HG03378 (cell line): ENCODE results near the gene PHLPP1.

Experiments used
- ATAC-seq: cut with Tn5 transposase; IDR thresholded peaks from one replicate; pipeline ENCODE4 v1.9.1; 2021; ENCODE audit warnings: mild to moderate bottlenecking, moderate library complexity; ENCODE audit not compliant: unreplicated experiment

Gene PHLPP1

GRCh38 chr18:62997076-62997475, 281.7 kb downstream of the PHLPP1 start:
- ATAC-seq, result no peak

DNA sequence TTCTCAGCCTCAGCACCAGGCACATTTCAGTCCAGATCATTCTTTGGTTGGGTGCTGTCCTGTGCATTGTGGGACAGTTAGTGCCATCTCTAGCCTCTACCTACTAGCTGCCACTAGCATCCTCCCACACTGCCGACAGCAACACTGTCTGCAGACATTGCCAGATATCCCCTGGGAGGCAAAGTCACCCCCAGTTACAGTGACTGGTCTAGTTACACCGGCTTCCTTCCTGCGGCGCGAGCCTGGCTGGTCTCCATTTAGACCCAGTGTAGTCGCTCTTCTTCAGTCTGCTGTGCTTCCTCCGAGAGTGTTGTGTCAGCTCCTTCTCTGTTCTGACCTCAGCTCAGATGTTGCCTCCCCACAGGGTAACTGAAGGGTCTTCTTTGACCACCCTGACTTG, 283.1 kb downstream of the PHLPP1 start:
- no peak for ATAC-seq

DNA sequence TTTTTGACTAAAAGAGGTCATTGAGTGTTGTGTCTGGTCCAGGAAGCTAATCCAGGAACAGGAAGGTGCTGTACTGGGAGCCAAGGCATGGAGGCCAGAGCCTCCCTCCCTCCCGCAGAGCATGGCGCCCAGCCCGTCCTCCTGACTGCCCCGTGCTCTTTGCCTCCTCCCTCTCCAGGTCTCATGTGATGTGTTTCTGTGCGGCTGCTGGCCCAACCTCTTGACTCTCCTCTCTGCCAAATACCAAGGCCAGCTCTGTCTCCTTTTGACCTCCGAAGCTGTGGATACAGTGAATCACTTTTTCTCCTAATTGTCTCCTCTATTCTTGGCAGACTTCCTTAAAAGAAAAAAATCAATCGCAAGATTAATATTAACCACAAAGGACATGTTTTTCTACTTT, 284.1 kb downstream of the PHLPP1 start:
- no peak for ATAC-seq

DNA sequence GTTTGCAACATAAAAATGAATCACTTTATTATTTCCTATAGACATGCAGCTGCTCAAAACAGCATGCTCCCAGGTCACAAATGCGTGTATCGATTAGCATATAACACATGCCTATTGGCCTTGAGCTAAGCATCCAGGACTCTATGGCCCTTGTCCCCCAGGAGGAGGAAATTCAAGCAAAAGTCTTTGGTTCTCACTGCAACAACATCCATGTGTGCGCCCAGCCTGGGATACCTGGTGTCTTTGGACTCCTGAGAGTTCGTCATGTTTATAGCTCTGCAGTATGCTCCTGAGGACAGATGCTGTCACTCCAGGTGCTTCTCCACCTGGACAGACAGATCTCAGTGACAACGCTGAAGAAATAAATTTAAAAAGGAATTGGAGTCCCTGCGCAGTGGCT, 284.6 kb downstream of the PHLPP1 start:
- no peak for ATAC-seq

DNA sequence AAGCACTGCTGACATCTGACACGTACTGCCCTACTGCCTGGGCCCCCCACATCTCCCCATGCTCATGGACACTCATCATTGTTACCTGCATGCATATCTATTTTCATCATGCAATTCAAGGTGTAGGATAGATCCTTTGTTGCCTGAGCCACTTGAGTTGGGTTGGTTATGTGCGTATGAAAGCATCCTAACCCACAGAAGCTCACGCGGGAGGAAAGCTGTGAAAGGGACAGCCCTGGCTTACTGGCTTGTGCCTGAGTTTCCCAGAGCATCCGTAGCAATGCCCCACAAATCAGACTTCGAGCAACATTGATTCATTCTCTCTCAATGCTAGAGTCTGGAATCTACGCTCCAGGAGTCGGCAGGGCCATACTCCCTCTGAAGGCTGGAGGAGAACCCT, 285.5 kb downstream of the PHLPP1 start:
- ATAC-seq, result no peak

GRCh38 chr18:63001861-63002260, 286.5 kb downstream of the PHLPP1 start:
- ATAC-seq, result no peak

GRCh38 chr18:63002305-63002704, 287.0 kb downstream of the PHLPP1 start:
- no peak for ATAC-seq

- no peak for ATAC-seq
Measured at GRCh38 chr18:63002803-63003445, 287.6 kb downstream of the PHLPP1 start.

DNA sequence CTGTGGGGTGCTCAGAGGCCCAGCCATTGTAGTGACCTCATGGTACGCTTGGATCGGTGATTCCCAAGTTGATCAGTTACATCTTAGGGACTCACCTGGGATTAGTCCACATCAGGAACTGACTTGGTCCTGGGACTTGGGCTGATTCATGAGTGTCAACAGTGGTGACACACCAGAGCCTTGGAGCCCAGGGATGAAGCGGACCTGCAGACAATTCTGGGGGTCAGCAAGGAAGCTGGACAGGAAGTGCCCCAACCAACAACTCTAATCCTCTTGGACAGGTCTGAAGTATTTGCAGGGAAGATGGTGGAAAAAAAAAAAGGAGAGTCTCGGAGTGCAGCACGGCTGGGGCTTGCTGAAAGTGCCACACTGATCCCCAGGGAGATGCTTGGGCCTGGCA, 288.6 kb downstream of the PHLPP1 start:
- no peak for ATAC-seq

- ATAC-seq, result no peak
Measured at GRCh38 chr18:63004466-63005089, 289.2 kb downstream of the PHLPP1 start.

- ATAC-seq, result no peak
Measured at GRCh38 chr18:63005306-63005705, 290.0 kb downstream of the PHLPP1 start.

- ATAC-seq, result no peak
Measured at GRCh38 chr18:63007231-63007630, 291.9 kb downstream of the PHLPP1 start.

- ATAC-seq, result no peak
Measured at GRCh38 chr18:63016270-63016669, 300.9 kb downstream of the PHLPP1 start.

GRCh38 chr18:63017076-63017475, 301.7 kb downstream of the PHLPP1 start:
- no peak for ATAC-seq

DNA sequence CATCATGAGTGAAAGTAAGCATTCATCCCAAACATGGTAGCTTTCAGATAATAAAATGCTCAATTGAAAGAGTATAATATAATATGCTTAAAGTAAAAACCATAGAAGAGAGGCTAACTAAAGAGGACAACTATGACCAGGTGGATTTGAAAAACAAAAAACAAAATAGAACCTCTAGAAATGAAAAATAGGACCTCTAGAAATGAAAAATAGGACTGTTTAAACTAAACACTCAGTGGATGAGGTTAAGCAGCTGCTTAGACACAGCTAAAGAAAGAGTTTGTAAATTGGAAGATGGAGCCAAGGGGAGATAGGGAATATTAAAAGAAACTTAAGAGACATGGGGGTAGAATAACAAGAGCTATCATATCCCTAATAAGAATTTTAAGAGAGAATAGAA, 302.6 kb downstream of the PHLPP1 start:
- ATAC-seq, result no peak

- no peak for ATAC-seq
Measured at GRCh38 chr18:63022429-63023022, 307.2 kb downstream of the PHLPP1 start.

- no peak for ATAC-seq
Measured at GRCh38 chr18:63025251-63026090, 310.1 kb downstream of the PHLPP1 start.

DNA sequence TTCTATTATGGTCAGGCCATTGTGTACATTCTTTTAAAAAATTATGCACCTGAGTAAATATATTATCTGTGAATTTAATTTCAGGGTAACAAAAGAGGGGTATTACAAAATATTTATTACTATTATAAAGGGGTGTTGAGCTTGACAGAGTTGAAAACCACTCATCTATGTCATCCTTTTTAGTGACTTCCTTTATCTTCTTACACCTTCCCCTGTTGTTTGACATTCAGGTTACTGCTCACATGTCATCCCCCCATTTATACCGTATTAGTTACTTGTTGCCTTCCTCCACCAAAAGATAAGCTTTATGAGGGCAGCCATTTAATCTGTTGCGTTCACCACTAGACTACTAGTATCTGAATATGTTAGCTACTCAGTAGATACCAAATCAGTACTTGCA, 313.0 kb downstream of the PHLPP1 start:
- no peak for ATAC-seq
